HEK293 (cell line): Measurements from ENCODE around the gene ERO1B.

Experiments used
- CTCF ChIA-PET: fragments of 350-600 bp; formaldehyde crosslinking; extraction: SDS; loops from one replicate; lab custom pipeline; 2021; ENCODE audit warnings: antibody characterized with exemption; lab: Yijun Ruan, JAX
- POLR2A ChIA-PET: fragments of 300-600 bp; formaldehyde crosslinking; extraction: SDS; loops from one replicate; lab custom pipeline; 2020; ENCODE audit warnings: antibody characterized with exemption, inconsistent platforms; lab: Yijun Ruan, JAX
- H3K27ac ChIP-seq: fragments of 200-500 bp; sonication (Bioruptor generic); 2 replicates; pipeline ENCODE4 v1.5.1; 2014; ENCODE audit warnings: low read depth, low read length, control low read depth, inconsistent platforms; ENCODE audit errors: extremely low read depth
- H3K36me3 ChIP-seq, 2 experiments: fragments of 200-500 bp in 1 of 2; sonication (Bioruptor generic) in 1 of 2; 1 replicate in 1 of 2; 2 replicates in 1 of 2; pipeline ENCODE4 v1.5.1; 2014 to 2017; ENCODE audit warnings: inconsistent platforms in 2 of 2, low read length in 2 of 2; ENCODE audit not compliant: control insufficient read depth in 2 of 2, insufficient read depth in 1 of 2
- H3K4me1 ChIP-seq: fragments of 200-500 bp; sonication (Bioruptor generic); 2 replicates; pipeline ENCODE4 v1.5.1; 2014; ENCODE audit warnings: mild to moderate bottlenecking, low read length, inconsistent platforms; ENCODE audit not compliant: control insufficient read depth, insufficient read depth
- H3K4me3 ChIP-seq: 2 replicates; pipeline ENCODE4 v1.5.1; 2011; ENCODE audit warnings: low read depth, mild to moderate bottlenecking, control low read depth, low read length, moderate library complexity
- H3K9me3 ChIP-seq: fragments of 200-500 bp; sonication (Bioruptor generic); 2 replicates; pipeline ENCODE4 v1.5.1; 2014; ENCODE audit warnings: low read depth, low read length, inconsistent platforms; ENCODE audit not compliant: control insufficient read depth, insufficient read depth
- FEZF1 ChIP-seq: fragments of 450-650 bp; formaldehyde crosslinking; IDR thresholded peaks from 2 replicates; pipeline ENCODE4 v1.5.1; 2016; ENCODE audit warnings: missing biosample characterization, missing genetic modification characterization
- HOXD13 ChIP-seq: sonication (generic); formaldehyde crosslinking; IDR thresholded peaks from 2 replicates; pipeline ENCODE4 v1.8.0; 2022; ENCODE audit warnings: missing genetic modification reagents, borderline replicate concordance
- SALL2 ChIP-seq: fragments of 450-650 bp; formaldehyde crosslinking; IDR thresholded peaks from 2 replicates; pipeline ENCODE4 v1.5.0; 2017; ENCODE audit warnings: missing biosample characterization, mild to moderate bottlenecking, missing genetic modification characterization, borderline replicate concordance
- TRIM28 ChIP-seq: IDR thresholded peaks from 2 replicates; pipeline ENCODE4 v1.6.1; 2011; ENCODE audit warnings: low read length, control low read depth, borderline replicate concordance
- ZNF214 ChIP-seq: fragments of 450-650 bp; formaldehyde crosslinking; IDR thresholded peaks from 2 replicates; pipeline ENCODE4 v1.5.1; 2017; ENCODE audit warnings: missing biosample characterization, mild to moderate bottlenecking, missing genetic modification characterization, borderline replicate concordance
- ZNF324 ChIP-seq: fragments of 450-650 bp; formaldehyde crosslinking; IDR thresholded peaks from 2 replicates; pipeline ENCODE4 v1.5.1; 2016; ENCODE audit warnings: missing biosample characterization, missing genetic modification characterization
- ZNF37A ChIP-seq: fragments of 450-650 bp; IDR thresholded peaks from 2 replicates; pipeline ENCODE4 v1.5.1; 2018; ENCODE audit warnings: missing biosample characterization, missing genetic modification characterization
- ZNF560 ChIP-seq: fragments of 450-650 bp; formaldehyde crosslinking; IDR thresholded peaks from 2 replicates; pipeline ENCODE4 v1.5.1; 2017; ENCODE audit warnings: missing biosample characterization, missing genetic modification characterization, borderline replicate concordance
- ZNF664 ChIP-seq: fragments of 450-650 bp; formaldehyde crosslinking; IDR thresholded peaks from 2 replicates; pipeline ENCODE4 v1.5.1; 2016; ENCODE audit warnings: missing biosample characterization, missing genetic modification characterization
- ZNF76 ChIP-seq: fragments of 450-650 bp; formaldehyde crosslinking; IDR thresholded peaks from 2 replicates; pipeline ENCODE4; 2016; ENCODE audit warnings: low read depth, missing biosample characterization, missing genetic modification characterization, borderline replicate concordance
- TF ChIP-seq, protein P1 (sequence below): fragments of 450-650 bp; formaldehyde crosslinking; IDR thresholded peaks from 2 replicates; pipeline ENCODE4 v1.5.1; 2016; ENCODE audit warnings: missing biosample characterization, missing genetic modification characterization, borderline replicate concordance
- TF ChIP-seq, protein P2 (sequence below): fragments of 450-650 bp; formaldehyde crosslinking; IDR thresholded peaks from 2 replicates; pipeline ENCODE4 v1.5.1; 2016; ENCODE audit warnings: missing biosample characterization, missing genetic modification characterization
- TF ChIP-seq, protein P3 (sequence below): fragments of 450-650 bp; formaldehyde crosslinking; IDR thresholded peaks from 2 replicates; pipeline ENCODE4 v1.5.1; 2016; ENCODE audit warnings: missing biosample characterization, missing genetic modification characterization
- TF ChIP-seq, protein P4 (sequence below): fragments of 450-650 bp; formaldehyde crosslinking; IDR thresholded peaks from 2 replicates; pipeline ENCODE4 v1.5.1; 2016; ENCODE audit warnings: missing biosample characterization, missing genetic modification characterization
- TF ChIP-seq, protein P5 (sequence below): fragments of 450-650 bp; formaldehyde crosslinking; IDR thresholded peaks from 2 replicates; pipeline ENCODE4 v1.5.1; 2016; ENCODE audit warnings: missing biosample characterization, missing genetic modification characterization
- TF ChIP-seq, protein P6 (sequence below): fragments of 450-650 bp; formaldehyde crosslinking; IDR thresholded peaks from 2 replicates; pipeline ENCODE4 v1.5.1; 2016; ENCODE audit warnings: missing biosample characterization, missing genetic modification characterization
- TF ChIP-seq, protein P7 (sequence below): fragments of 450-650 bp; formaldehyde crosslinking; IDR thresholded peaks from 2 replicates; pipeline ENCODE4 v1.5.1; 2016; ENCODE audit warnings: missing biosample characterization, missing genetic modification characterization

ERO1B gene

DNA sequence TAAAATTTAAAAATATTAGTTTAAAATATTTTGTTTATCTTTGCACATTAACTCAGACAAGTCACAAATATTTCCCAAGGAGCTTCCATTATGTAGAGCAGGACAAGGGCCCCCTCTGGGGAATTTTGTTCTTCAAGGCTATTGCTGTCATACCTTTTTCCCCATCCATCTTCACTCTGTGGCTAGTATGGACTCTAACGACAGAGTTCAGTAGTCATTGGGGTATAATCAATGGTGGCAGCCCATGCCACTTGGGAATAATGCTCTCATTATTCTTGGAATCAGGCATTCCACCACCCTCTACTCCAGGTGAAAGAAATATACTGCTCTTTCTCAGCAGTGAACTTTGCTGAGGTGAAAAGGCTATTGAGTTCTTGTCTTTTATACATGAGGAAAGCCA is 38.5 kb upstream of the ERO1B start:
- Histone ChIP-seq H3K9me3 (no peaks in the 10 kb centered on the region; the same call in 1 of the 2 replicates), H3K36me3 (no peaks in the 10 kb centered on the region), H3K4me1 (no peaks in the 10 kb centered on the region), H3K4me3 (no peak overlapping the region), H3K27ac (no peak overlapping the region)
- POLR2A ChIA-PET = no interaction called here
- no peak for TF ChIP-seq HOXD13 (CRISPR knock-in tag)
- TF ChIP-seq ZNF560 (tag by site-specific recombination) = no peak
- TF ChIP-seq FEZF1 (tag by site-specific recombination) = no peak
- TF ChIP-seq, protein P1, sequence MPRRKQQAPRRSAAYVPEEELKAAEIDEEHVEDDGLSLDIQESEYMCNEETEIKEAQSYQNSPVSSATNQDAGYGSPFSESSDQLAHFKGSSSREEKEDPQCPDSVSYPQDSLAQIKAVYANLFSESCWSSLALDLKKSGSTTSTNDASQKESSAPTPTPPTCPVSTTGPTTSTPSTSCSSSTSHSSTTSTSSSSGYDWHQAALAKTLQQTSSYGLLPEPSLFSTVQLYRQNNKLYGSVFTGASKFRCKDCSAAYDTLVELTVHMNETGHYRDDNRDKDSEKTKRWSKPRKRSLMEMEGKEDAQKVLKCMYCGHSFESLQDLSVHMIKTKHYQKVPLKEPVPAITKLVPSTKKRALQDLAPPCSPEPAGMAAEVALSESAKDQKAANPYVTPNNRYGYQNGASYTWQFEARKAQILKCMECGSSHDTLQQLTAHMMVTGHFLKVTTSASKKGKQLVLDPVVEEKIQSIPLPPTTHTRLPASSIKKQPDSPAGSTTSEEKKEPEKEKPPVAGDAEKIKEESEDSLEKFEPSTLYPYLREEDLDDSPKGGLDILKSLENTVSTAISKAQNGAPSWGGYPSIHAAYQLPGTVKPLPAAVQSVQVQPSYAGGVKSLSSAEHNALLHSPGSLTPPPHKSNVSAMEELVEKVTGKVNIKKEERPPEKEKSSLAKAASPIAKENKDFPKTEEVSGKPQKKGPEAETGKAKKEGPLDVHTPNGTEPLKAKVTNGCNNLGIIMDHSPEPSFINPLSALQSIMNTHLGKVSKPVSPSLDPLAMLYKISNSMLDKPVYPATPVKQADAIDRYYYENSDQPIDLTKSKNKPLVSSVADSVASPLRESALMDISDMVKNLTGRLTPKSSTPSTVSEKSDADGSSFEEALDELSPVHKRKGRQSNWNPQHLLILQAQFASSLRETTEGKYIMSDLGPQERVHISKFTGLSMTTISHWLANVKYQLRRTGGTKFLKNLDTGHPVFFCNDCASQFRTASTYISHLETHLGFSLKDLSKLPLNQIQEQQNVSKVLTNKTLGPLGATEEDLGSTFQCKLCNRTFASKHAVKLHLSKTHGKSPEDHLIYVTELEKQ (tag by site-specific recombination) = no peak
- no peak for TF ChIP-seq ZNF76
- TF ChIP-seq SALL2 (tag by site-specific recombination) = no peak
- TF ChIP-seq ZNF664 (tag by site-specific recombination) = no peak
- TF ChIP-seq ZNF214 (tag by site-specific recombination) = no peak
- TF ChIP-seq, protein P2, sequence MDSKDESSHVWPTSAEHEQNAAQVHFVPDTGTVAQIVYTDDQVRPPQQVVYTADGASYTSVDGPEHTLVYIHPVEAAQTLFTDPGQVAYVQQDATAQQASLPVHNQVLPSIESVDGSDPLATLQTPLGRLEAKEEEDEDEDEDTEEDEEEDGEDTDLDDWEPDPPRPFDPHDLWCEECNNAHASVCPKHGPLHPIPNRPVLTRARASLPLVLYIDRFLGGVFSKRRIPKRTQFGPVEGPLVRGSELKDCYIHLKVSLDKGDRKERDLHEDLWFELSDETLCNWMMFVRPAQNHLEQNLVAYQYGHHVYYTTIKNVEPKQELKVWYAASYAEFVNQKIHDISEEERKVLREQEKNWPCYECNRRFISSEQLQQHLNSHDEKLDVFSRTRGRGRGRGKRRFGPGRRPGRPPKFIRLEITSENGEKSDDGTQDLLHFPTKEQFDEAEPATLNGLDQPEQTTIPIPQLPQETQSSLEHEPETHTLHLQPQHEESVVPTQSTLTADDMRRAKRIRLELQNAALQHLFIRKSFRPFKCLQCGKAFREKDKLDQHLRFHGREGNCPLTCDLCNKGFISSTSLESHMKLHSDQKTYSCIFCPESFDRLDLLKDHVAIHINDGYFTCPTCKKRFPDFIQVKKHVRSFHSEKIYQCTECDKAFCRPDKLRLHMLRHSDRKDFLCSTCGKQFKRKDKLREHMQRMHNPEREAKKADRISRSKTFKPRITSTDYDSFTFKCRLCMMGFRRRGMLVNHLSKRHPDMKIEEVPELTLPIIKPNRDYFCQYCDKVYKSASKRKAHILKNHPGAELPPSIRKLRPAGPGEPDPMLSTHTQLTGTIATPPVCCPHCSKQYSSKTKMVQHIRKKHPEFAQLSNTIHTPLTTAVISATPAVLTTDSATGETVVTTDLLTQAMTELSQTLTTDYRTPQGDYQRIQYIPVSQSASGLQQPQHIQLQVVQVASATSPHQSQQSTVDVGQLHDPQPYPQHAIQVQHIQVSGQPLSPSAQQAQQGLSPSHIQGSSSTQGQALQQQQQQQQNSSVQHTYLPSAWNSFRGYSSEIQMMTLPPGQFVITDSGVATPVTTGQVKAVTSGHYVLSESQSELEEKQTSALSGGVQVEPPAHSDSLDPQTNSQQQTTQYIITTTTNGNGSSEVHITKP (tag by site-specific recombination) = no peak
- TF ChIP-seq, protein P3, sequence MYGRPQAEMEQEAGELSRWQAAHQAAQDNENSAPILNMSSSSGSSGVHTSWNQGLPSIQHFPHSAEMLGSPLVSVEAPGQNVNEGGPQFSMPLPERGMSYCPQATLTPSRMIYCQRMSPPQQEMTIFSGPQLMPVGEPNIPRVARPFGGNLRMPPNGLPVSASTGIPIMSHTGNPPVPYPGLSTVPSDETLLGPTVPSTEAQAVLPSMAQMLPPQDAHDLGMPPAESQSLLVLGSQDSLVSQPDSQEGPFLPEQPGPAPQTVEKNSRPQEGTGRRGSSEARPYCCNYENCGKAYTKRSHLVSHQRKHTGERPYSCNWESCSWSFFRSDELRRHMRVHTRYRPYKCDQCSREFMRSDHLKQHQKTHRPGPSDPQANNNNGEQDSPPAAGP = no peak
- TF ChIP-seq, protein P4, sequence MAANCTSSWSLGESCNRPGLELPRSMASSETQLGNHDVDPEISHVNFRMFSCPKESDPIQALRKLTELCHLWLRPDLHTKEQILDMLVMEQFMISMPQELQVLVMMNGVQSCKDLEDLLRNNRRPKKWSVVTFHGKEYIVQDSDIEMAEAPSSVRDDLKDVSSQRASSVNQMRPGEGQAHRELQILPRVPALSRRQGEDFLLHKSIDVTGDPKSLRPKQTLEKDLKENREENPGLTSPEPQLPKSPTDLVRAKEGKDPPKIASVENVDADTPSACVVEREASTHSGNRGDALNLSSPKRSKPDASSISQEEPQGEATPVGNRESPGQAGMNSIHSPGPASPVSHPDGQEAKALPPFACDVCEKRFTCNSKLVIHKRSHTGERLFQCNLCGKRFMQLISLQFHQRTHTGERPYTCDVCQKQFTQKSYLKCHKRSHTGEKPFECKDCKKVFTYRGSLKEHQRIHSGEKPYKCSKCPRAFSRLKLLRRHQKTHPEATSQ = no peak
- TF ChIP-seq, protein P5, sequence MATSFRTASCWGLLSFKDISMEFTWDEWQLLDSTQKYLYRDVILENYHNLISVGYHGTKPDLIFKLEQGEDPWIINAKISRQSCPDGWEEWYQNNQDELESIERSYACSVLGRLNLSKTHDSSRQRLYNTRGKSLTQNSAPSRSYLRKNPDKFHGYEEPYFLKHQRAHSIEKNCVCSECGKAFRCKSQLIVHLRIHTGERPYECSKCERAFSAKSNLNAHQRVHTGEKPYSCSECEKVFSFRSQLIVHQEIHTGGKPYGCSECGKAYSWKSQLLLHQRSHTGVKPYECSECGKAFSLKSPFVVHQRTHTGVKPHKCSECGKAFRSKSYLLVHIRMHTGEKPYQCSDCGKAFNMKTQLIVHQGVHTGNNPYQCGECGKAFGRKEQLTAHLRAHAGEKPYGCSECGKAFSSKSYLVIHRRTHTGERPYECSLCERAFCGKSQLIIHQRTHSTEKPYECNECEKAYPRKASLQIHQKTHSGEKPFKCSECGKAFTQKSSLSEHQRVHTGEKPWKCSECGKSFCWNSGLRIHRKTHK (tag by site-specific recombination) = no peak
- TF ChIP-seq, protein P6, sequence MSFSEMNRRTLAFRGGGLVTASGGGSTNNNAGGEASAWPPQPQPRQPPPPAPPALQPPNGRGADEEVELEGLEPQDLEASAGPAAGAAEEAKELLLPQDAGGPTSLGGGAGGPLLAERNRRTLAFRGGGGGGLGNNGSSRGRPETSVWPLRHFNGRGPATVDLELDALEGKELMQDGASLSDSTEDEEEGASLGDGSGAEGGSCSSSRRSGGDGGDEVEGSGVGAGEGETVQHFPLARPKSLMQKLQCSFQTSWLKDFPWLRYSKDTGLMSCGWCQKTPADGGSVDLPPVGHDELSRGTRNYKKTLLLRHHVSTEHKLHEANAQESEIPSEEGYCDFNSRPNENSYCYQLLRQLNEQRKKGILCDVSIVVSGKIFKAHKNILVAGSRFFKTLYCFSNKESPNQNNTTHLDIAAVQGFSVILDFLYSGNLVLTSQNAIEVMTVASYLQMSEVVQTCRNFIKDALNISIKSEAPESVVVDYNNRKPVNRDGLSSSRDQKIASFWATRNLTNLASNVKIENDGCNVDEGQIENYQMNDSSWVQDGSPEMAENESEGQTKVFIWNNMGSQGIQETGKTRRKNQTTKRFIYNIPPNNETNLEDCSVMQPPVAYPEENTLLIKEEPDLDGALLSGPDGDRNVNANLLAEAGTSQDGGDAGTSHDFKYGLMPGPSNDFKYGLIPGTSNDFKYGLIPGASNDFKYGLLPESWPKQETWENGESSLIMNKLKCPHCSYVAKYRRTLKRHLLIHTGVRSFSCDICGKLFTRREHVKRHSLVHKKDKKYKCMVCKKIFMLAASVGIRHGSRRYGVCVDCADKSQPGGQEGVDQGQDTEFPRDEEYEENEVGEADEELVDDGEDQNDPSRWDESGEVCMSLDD (tag by site-specific recombination) = no peak
- TF ChIP-seq, protein P7, sequence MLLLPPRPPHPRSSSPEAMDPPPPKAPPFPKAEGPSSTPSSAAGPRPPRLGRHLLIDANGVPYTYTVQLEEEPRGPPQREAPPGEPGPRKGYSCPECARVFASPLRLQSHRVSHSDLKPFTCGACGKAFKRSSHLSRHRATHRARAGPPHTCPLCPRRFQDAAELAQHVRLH (tag by site-specific recombination) = no peak
- TF ChIP-seq TRIM28 = no peak
- no peak for TF ChIP-seq ZNF37A (tag by site-specific recombination)
- TF ChIP-seq ZNF324 (tag by site-specific recombination) = no peak
- CTCF ChIA-PET = interaction anchor here (0.6 kb wide), 1 partner anchor 9 kb away, joined by 4 read pairs; no protein-coding TSS in a partner anchor
